Dermis blood vessel endothelial cell (primary cell): ENCODE data around the gene BCAP29. TPM values are rescaled to one million over a fixed set of nuclear protein-coding genes. Genes with fewer than 3 reads are reported as not detected.

Experiments
- total RNA-seq: library from RNA; depleted of rRNA; stranded (reverse); fragments of >200 nt; gene quantifications from 2 replicates; pipeline ENCODE4 v1.2.3, GENCODE V29; 2014

Gene BCAP29
- total RNA-seq, 1 donor from 2014 or later = 109 TPM

Other genes with a start within 250 kb of the BCAP29 start
- 0.17 TPM in 1 of 2 replicates, not detected in the other for gene GPR22, start 110.2 kb upstream of the BCAP29 start, total RNA-seq
- gene COG5, start 16.3 kb upstream of the BCAP29 start, total RNA-seq = 34.7 and 59.9 TPM in 2 replicates
- gene DUS4L, start 16.3 kb upstream of the BCAP29 start, total RNA-seq = 4.9 and 6.1 TPM in 2 replicates
- 8.0 and 9.4 TPM in 2 replicates for gene SLC26A4, start 80.6 kb downstream of the BCAP29 start, total RNA-seq
- gene CBLL1, start 163.9 kb downstream of the BCAP29 start, total RNA-seq = 18.1 and 18.9 TPM in 2 replicates
- gene SLC26A3, start 223.0 kb downstream of the BCAP29 start, total RNA-seq = not detected in 2 replicates